A549 treated with RU486 at 1 μM for 4 hours (cell line): ENCODE measurements around the gene ANO2. TPM values are rescaled to one million over a fixed set of nuclear protein-coding genes. Genes with fewer than 3 reads are reported as not detected.

ENCODE experiments used
- total RNA-seq: library from RNA; stranded (reverse); fragments of 200-300 nt; extraction: Qiagen RNA extraction; gene quantifications from 5 replicates; pipeline ENCODE4 v1.2.3, GENCODE V29; 2022; ENCODE audit warnings: low read depth

ANO2 gene
- total RNA-seq, result 0.05 TPM in 1 of 5 replicates, not detected in the others

GRCh38 chr12:5945071-5946008, at the start of gene ANO2:
Gene ANO2 (minus strand): TSS chr12:5945259. CDS start chr12:5945217, 42 bp downstream.

Other genes with a start within 250 kb of the ANO2 start
- gene VWF, start 179.4 kb upstream of the ANO2 start, total RNA-seq, result 0.06 to 0.42 TPM (median 0.15 TPM) in 5 replicates